Liver (tissue), 3 donors: ENCODE data around the gene SAT2.

Experiments
- CTCF ChIP-seq: fragments of 150-350 bp; IDR thresholded peaks from 2 replicates; pipeline ENCODE4 v1.5.1; 2017; ENCODE audit warnings: improper control_type of control experiment, low read depth, low read length; ENCODE audit not compliant: missing input control
- FOXA1 ChIP-seq: IDR thresholded peaks from 2 replicates; pipeline ENCODE4 v1.6.1; 2016; ENCODE audit warnings: antibody characterized with exemption
- JUND ChIP-seq, 2 donors: IDR thresholded peaks; 2 replicates each; pipeline ENCODE4 v1.6.1; 2016; ENCODE audit warnings: antibody characterized with exemption in 2 of 2
- MAX ChIP-seq: IDR thresholded peaks from 2 replicates; pipeline ENCODE4 v1.6.1; 2016; ENCODE audit warnings: antibody characterized with exemption
- SP1 ChIP-seq: IDR thresholded peaks from 2 replicates; pipeline ENCODE4 v1.6.1; 2018; ENCODE audit warnings: antibody characterized with exemption, mild to moderate bottlenecking
- TAF1 ChIP-seq: conservative IDR thresholded peaks from 2 replicates; pipeline ENCODE4 v1.6.1; 2016; ENCODE audit warnings: antibody characterized with exemption, mild to moderate bottlenecking
- TF ChIP-seq, protein P1 (sequence below): IDR thresholded peaks from 2 replicates; pipeline ENCODE4 v1.6.1; 2016; ENCODE audit warnings: antibody characterized with exemption, mild to moderate bottlenecking
- donor health status: healthy.
- donor health status: healthy.

GRCh38 chr17:7586673-7587419 lies 40.8 kb downstream of the SAT2 start:
- TF ChIP-seq TAF1 (no peak), MAX (no peak), CTCF (no peak), JUND (IDR thresholded peaks at IDR 0.05) (no peak), SP1 (no peak), FOXA1 (no peak)
- TF ChIP-seq, protein P1, sequence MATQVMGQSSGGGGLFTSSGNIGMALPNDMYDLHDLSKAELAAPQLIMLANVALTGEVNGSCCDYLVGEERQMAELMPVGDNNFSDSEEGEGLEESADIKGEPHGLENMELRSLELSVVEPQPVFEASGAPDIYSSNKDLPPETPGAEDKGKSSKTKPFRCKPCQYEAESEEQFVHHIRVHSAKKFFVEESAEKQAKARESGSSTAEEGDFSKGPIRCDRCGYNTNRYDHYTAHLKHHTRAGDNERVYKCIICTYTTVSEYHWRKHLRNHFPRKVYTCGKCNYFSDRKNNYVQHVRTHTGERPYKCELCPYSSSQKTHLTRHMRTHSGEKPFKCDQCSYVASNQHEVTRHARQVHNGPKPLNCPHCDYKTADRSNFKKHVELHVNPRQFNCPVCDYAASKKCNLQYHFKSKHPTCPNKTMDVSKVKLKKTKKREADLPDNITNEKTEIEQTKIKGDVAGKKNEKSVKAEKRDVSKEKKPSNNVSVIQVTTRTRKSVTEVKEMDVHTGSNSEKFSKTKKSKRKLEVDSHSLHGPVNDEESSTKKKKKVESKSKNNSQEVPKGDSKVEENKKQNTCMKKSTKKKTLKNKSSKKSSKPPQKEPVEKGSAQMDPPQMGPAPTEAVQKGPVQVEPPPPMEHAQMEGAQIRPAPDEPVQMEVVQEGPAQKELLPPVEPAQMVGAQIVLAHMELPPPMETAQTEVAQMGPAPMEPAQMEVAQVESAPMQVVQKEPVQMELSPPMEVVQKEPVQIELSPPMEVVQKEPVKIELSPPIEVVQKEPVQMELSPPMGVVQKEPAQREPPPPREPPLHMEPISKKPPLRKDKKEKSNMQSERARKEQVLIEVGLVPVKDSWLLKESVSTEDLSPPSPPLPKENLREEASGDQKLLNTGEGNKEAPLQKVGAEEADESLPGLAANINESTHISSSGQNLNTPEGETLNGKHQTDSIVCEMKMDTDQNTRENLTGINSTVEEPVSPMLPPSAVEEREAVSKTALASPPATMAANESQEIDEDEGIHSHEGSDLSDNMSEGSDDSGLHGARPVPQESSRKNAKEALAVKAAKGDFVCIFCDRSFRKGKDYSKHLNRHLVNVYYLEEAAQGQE = no peak
